A673 (cell line): ENCODE measurements around the gene PLOD3. TPM values are rescaled to one million over a fixed set of nuclear protein-coding genes. Genes with fewer than 3 reads are reported as not detected.

Experiments
- BruUV-seq: library from RNA; stranded (reverse); fragments of 400-500 nt; replicated peaks from 2 replicates; lab custom pipeline; 2021; lab: Mats Ljungman, UMichigan
- CTCF ChIA-PET: fragments of 300-600 bp; sonication (Branson Sonifier 250); formaldehyde crosslinking; loops from one replicate; lab custom pipeline; 2022; ENCODE audit warnings: antibody characterized with exemption; lab: Charles Lee
- POLR2A ChIA-PET: fragments of 300-600 bp; sonication (Branson Sonifier 250); formaldehyde crosslinking; loops from one replicate; lab custom pipeline; 2022; ENCODE audit warnings: antibody characterized with exemption; ENCODE audit not compliant: low non-redundant PET; lab: Charles Lee
- DNase-seq: peaks from one replicate; pipeline ENCODE4 v3.0.0-alpha.2; 2015; ENCODE audit warnings: low spot score
- H3K27ac ChIP-seq: fragments of 200-600 bp; sonication (generic); 2 replicates; pipeline ENCODE4 v1.5.1; 2016; ENCODE audit warnings: mixed run types, low read depth, mild to moderate bottlenecking, mixed read lengths, antibody characterized with exemption, low read length; ENCODE audit not compliant: poor library complexity, severe bottlenecking
- H3K27me3 ChIP-seq: fragments of 200-600 bp; sonication (generic); replicated peaks from 2 replicates; pipeline ENCODE4 v1.6.1; 2017; ENCODE audit warnings: mixed run types, low read depth, mild to moderate bottlenecking, mixed read lengths, antibody characterized with exemption, low read length; ENCODE audit not compliant: insufficient read depth, poor library complexity
- H3K36me3 ChIP-seq: fragments of 200-600 bp; sonication (generic); 2 replicates; pipeline ENCODE4 v1.6.1; 2016; ENCODE audit warnings: mixed run types, mild to moderate bottlenecking, mixed read lengths, antibody characterized with exemption, low read length; ENCODE audit not compliant: insufficient read depth, poor library complexity, severe bottlenecking
- H3K4me1 ChIP-seq: fragments of 200-600 bp; sonication (generic); 2 replicates; pipeline ENCODE4 v1.6.1; 2017; ENCODE audit warnings: mixed run types, mild to moderate bottlenecking, mixed read lengths, antibody characterized with exemption, low read length; ENCODE audit not compliant: insufficient read depth, poor library complexity, severe bottlenecking
- H3K4me3 ChIP-seq: fragments of 200-600 bp; sonication (generic); 2 replicates; pipeline ENCODE4 v1.5.1; 2016; ENCODE audit warnings: low read depth, mixed run types, mild to moderate bottlenecking, mixed read lengths, low read length; ENCODE audit not compliant: poor library complexity, severe bottlenecking
- H3K9me3 ChIP-seq: fragments of 200-600 bp; sonication (generic); 2 replicates; pipeline ENCODE4 v1.6.1; 2016; ENCODE audit warnings: mixed run types, low read depth, mild to moderate bottlenecking, mixed read lengths, antibody characterized with exemption, low read length; ENCODE audit not compliant: poor library complexity, severe bottlenecking
- CTCF ChIP-seq: fragments of 300-800, 200-600 bp; sonication (generic); conservative IDR thresholded peaks from 2 replicates; pipeline ENCODE4 v1.5.1; 2017; ENCODE audit warnings: low read depth, mild to moderate bottlenecking, antibody characterized with exemption, low read length, moderate library complexity, mixed read lengths
- EZH2 ChIP-seq: fragments of 200-600 bp; sonication (generic); IDR thresholded peaks from 2 replicates; pipeline ENCODE4 v1.6.1; 2017; ENCODE audit warnings: borderline replicate concordance, low read depth, mild to moderate bottlenecking, mixed read lengths, antibody characterized with exemption, low read length; ENCODE audit not compliant: poor library complexity, severe bottlenecking
- intact Hi-C: fragments of 100-400 bp; cut with micrococcal nuclease; formaldehyde crosslinking; loops from one replicate; pipeline ENCODE4 v1.10.0; 2022; ENCODE audit not compliant: unreplicated experiment
- total RNA-seq: library from RNA; stranded (reverse); gene quantifications from 2 replicates; pipeline ENCODE4 v1.2.3, GENCODE V29; 2021

Gene PLOD3
- total RNA-seq, 1 experiment from 2014 or later: 84.1 TPM

- CTCF ChIA-PET: interaction anchor here (1.9 kb wide), 1 partner anchor 102 kb away, joined by 19 read pairs; no protein-coding TSS in a partner anchor
- Histone ChIP-seq H3K36me3 (peaks cover 7% of the 10 kb centered on the region), H3K4me1 (no peaks in the 10 kb centered on the region), H3K4me3 (peak overlapping the region; percentile 86), H3K27me3 (no peaks in the 10 kb centered on the region), H3K27ac (peak overlapping the region; percentile 87), H3K9me3 (no peaks in the 10 kb centered on the region)
- no peak for TF ChIP-seq EZH2
- TF ChIP-seq CTCF: no peak
- intact Hi-C loops: loop anchor here (2.0 kb wide), 3 partner anchors 26 to 350 kb away; partner anchors contain the start of genes ACHE and ZNHIT1
- BruUV-seq: TSS peak; percentile 83
- POLR2A ChIA-PET: no interaction called here
- no peak for DNase-seq
Observed at GRCh38 chr7:101245147-101245668, 27.8 kb upstream of the PLOD3 start.

- TF ChIP-seq EZH2: no peak
- TF ChIP-seq CTCF: peak; percentile 92
- H3K9me3 ChIP-seq: no peaks in the 10 kb centered on the region
- intact Hi-C loops: loop anchor here (2.0 kb wide), 3 partner anchors 26 to 350 kb away; partner anchors contain the start of genes ACHE and ZNHIT1
- H3K36me3 ChIP-seq: peaks cover 11% of the 10 kb centered on the region
- peak within 1 kb of the TSS; percentile 86 for H3K4me3 ChIP-seq
- ChIA-PET POLR2A (no interaction called here), CTCF (interaction anchor here (0.6 to 1.9 kb wide), 4 partner anchors 8 to 193 kb away, joined by 3 to 19 read pairs (median 5); partner anchors contain the start of genes PLOD3 and ZNHIT1)
- peak; percentile 94 for DNase-seq
- no peaks in the 10 kb centered on the region for H3K27me3 ChIP-seq
- H3K4me1 ChIP-seq: no peaks in the 10 kb centered on the region
- peak within 1 kb of the TSS; percentile 87 for H3K27ac ChIP-seq
- no TSS peak for BruUV-seq
Observed at GRCh38 chr7:101244375-101245146, 27.2 kb upstream of the PLOD3 start, which contains the start of gene FIS1. Gene FIS1 (minus strand): TSS chr7:101245081. CDS start chr7:101245004, 77 bp downstream.

GRCh38 chr7:101243646-101244374, 26.4 kb upstream of the PLOD3 start:
- intact Hi-C loops: loop anchor here (2.0 kb wide), 3 partner anchors 25 to 349 kb away; partner anchors contain the start of genes ACHE and ZNHIT1
- ChIA-PET CTCF (interaction anchor here (0.6 to 1.9 kb wide), 5 partner anchors 9 to 194 kb away, joined by 3 to 19 read pairs (median 4); partner anchors contain the start of genes PLOD3 and ZNHIT1), POLR2A (no interaction called here)
- H3K27me3 ChIP-seq: no peaks in the 10 kb centered on the region
- no peaks in the 10 kb centered on the region for H3K9me3 ChIP-seq
- no peaks in the 10 kb centered on the region for H3K4me1 ChIP-seq
- TF ChIP-seq EZH2: no peak
- TF ChIP-seq CTCF: no peak
- DNase-seq: no peak
- H3K27ac ChIP-seq: peak overlapping the region; percentile 87
- BruUV-seq: no TSS peak
- H3K36me3 ChIP-seq: peaks cover 9% of the 10 kb centered on the region
- peak overlapping the region; percentile 86 for H3K4me3 ChIP-seq
